GM06990 (cell line): Measurements from ENCODE around the gene SLC19A2.

Source experiments
- DNase-seq: peaks from one replicate; pipeline ENCODE4 v3.0.0-alpha.2; 2011; ENCODE audit not compliant: insufficient read length; ENCODE audit errors: extremely low read depth
- H3K27me3 ChIP-seq: replicated peaks from 2 replicates; pipeline ENCODE4 v1.6.0; 2011; ENCODE audit warnings: low read length; ENCODE audit not compliant: control insufficient read depth, insufficient read depth
- H3K36me3 ChIP-seq: 2 replicates; pipeline ENCODE4 v1.5.1; 2011; ENCODE audit warnings: low read length; ENCODE audit not compliant: control insufficient read depth, insufficient read depth
- H3K4me3 ChIP-seq: replicated peaks from 2 replicates; pipeline ENCODE4 v1.5.1; 2011; ENCODE audit warnings: low read depth, mild to moderate bottlenecking, control low read depth, low read length
- CTCF ChIP-seq: IDR thresholded peaks from 2 replicates; pipeline ENCODE4 v1.5.1; 2011; ENCODE audit warnings: low read length, control low read depth, mild to moderate bottlenecking, inconsistent platforms; ENCODE audit not compliant: insufficient read depth, poor library complexity, severe bottlenecking

Gene SLC19A2

GRCh38 chr1:169499807-169500206, 14.1 kb upstream of the SLC19A2 start:
- Histone ChIP-seq H3K36me3 (no peaks in the 10 kb centered on the region), H3K4me3 (no peak overlapping the region), H3K27me3 (no peaks in the 10 kb centered on the region)
- DNase-seq, result no peak
- TF ChIP-seq CTCF, result no peak

DNA sequence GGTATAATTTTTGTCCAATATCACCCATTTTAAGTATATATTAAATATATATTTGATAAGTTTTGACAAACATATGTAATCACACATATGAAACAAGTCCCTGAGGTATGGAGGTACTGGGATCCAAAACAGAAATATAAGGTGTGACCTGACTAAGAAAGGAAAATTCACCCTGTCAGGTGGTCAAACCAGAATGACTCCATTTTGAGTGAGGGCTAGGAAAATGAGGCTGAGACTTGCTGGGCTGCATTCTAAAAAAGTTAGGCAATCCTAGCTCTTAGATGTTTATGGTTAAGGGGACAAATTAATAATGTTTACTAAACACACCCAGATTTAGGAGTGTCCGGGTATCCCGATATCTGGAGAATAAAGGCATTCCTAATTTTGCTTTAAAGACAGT, 11.6 kb upstream of the SLC19A2 start:
- Histone ChIP-seq H3K27me3 (no peaks in the 10 kb centered on the region), H3K4me3 (no peak overlapping the region), H3K36me3 (no peaks in the 10 kb centered on the region)
- no peak for DNase-seq
- no peak for TF ChIP-seq CTCF

DNA sequence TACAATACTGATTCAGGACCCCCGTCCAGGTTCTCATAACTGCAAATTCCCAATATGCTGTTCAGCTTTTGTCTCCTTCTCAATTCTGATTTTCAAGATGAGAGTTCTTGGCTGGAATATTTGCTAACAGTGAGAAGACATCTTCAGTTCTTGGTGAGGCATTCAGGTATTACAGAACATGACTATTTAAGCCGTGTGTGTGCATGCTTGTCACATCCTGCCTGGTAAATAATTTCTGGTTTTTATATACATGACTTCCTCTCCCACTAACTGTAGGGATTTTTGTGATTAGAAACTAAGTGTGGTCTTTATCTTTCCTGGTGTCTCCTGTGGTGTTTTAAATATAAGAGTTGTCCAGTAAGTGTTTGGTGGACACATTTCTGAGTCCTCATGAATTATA, 10.2 kb upstream of the SLC19A2 start:
- DNase-seq, result no peak
- H3K36me3 ChIP-seq, result no peaks in the 10 kb centered on the region
- H3K27me3 ChIP-seq, result no peaks in the 10 kb centered on the region
- no peak for TF ChIP-seq CTCF
- no peak overlapping the region for H3K4me3 ChIP-seq

GRCh38 chr1:169495046-169495775, 9.5 kb upstream of the SLC19A2 start:
- no peak for TF ChIP-seq CTCF

DNA sequence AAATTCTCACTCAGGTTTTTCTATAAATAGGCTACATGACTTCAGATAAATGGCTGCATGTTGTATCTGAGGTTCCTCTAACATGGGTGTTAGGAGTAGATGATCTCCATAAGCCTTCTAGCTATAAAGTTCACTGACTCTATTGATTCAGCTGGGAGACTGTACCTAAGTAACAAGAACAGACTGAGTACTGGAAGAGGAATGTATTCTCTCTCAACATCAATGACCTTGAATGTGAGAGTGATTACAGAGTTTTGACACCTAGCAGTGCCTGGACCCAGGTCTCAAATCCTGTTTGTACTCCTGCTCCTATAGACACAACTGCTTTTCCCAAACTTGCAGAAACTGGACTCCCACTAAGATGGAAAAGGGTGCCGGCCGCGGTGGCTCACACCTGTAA, 8.6 kb upstream of the SLC19A2 start:
- Histone ChIP-seq H3K36me3 (no peaks in the 10 kb centered on the region), H3K27me3 (no peaks in the 10 kb centered on the region), H3K4me3 (no peak overlapping the region)
- no peak for DNase-seq
- no peak for TF ChIP-seq CTCF

More at GRCh38 chr1:169495046-169495775, 9.5 kb upstream of the SLC19A2 start:
- no peaks in the 10 kb centered on the region for H3K27me3 ChIP-seq
- DNase-seq, result no peak
- H3K4me3 ChIP-seq, result no peak overlapping the region
- no peaks in the 10 kb centered on the region for H3K36me3 ChIP-seq

GRCh38 chr1:169493251-169493650, 7.5 kb upstream of the SLC19A2 start:
- no peaks in the 10 kb centered on the region for H3K27me3 ChIP-seq
- H3K36me3 ChIP-seq, result no peaks in the 10 kb centered on the region
- DNase-seq, result no peak
- no peak for TF ChIP-seq CTCF
- no peak overlapping the region for H3K4me3 ChIP-seq
